NCI-H1930 (cell line): ENCODE results near the gene CITED4.

Source experiments
- DNase-seq, 2 experiments: peaks; one replicate each; lab custom pipeline; 2025; lab: John Stamatoyannopoulos, UW

The CITED4 gene

GRCh38 chr1:40853885-40854170 is 8.3 kb downstream of the CITED4 start:
- DNase-seq = no peak

DNA sequence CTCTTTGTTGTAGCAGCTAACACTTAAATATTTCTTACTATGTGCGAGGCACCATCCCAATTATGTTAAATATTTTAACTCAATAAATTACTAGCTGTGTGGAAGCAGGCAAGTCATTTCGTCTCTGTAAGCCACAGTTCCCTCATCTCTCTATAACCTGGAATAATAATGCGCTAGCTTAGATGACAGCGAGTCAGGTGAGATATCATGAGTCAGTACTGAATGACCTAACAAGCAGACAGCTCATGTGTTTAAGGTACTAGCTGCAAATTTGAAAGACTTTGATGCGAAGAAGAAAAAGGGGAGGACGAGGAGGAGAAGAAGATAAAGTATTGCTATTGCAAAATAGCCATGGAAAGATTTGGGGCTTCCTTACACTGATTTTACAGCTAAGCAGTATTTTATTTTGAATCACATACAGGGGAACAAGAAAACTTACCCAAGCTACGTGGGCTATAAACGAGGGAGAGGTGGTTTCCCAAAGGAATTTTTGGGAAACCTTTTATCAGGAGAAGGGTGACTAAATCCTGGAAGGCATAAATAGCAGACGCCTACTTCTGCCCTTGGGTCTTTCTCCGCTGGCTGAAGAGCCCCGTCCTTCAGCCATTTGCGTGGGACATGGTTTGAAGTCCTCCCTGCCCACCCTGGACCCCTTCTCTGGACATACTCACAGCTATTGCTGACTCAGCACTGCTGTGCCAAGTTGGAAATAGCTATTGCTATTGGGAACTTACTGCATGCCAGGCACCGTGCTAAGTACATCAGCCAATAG is 8.9 kb downstream of the CITED4 start:
- DNase-seq = no peak

DNA sequence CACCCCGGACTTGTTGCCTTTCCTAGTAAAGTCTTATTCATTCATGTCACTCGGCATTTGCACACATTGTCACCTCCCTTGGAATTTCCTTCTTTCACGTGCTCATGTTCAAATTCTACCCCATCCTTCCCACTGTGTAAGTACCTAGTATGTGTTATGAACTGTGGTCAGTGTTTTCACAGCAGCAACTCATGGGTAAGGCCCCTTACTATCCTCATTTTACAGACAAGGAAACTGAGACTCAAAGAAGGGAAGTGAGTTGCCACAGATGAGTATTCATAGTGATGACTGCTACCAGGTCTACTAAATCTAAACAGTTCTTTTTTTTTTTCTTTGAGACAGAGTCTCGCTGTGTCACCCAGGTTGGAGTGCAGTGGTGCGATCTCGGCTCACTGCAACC is 10.5 kb downstream of the CITED4 start:
- no peak for DNase-seq

GRCh38 chr1:40849801-40850592 is 12.2 kb downstream of the CITED4 start:
- peak; percentile 28 to 48 for DNase-seq

GRCh38 chr1:40848530-40849189 is 13.5 kb downstream of the CITED4 start:
- DNase-seq = peak; percentile 28 to 55

DNA sequence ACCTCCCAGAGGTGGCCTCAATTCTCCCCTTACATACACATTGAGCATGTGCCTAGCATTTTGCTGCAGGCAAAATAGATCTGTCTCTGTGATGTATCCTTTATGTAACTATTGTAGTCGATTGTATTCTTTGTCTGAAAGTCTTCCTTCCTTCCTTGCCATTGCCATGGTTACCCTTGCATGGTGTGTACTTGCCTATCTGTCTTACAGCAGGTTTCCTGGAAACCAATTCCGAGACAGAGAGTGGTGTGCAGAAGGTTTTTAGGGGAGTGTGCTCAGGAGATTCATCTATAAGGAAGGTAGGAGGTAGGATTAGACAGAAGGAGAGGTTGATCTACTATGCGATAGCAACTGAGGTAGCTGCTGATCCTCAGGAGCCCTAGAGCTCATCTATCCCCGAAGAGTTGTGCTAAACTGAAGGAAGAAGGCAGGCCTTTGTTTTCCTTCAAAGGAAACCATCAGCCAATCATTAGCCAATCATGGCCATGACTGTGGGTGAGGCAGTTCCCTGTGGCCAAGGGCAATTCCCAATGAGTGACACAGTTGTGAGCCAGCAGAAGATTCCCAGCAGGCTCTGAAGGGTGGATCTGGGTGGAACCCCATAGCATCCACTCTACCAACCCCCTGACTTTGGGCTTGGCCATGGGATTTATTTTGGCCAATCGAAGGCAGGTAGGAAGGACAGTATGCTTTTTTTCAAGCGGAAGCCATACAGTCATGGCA is 15.0 kb downstream of the CITED4 start:
- no peak for DNase-seq

- no peak for DNase-seq
Measured at GRCh38 chr1:40845895-40846294, 16.3 kb downstream of the CITED4 start.

- no peak for DNase-seq
Measured at GRCh38 chr1:40844887-40845878, 17.0 kb downstream of the CITED4 start.

GRCh38 chr1:40844079-40844478 is 18.1 kb downstream of the CITED4 start:
- DNase-seq = no peak

- no peak for DNase-seq
Measured at GRCh38 chr1:40842691-40843090, 19.5 kb downstream of the CITED4 start.

GRCh38 chr1:40842207-40842606 is 20.0 kb downstream of the CITED4 start:
- no peak for DNase-seq

DNA sequence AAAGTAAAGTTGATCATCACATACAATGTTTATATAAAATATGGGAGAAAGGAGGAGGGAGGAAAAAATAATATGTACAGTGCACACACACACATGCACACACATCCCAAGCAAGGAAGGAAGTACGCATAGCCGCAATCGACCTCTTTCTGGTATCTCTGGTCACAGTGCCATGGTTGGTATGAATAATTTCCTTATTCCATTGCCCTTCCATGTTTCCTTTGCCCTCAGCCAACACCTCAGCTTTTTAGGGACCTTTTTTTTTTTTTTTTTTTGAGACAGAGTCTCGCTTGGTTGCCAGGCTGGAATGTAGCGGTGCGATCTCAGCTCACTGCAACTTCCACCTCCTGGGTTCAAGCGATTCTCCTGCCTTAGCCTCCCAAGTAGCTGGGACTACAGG is 20.6 kb downstream of the CITED4 start:
- no peak for DNase-seq

- no peak for DNase-seq
Measured at GRCh38 chr1:40840526-40841323, 21.4 kb downstream of the CITED4 start.

DNA sequence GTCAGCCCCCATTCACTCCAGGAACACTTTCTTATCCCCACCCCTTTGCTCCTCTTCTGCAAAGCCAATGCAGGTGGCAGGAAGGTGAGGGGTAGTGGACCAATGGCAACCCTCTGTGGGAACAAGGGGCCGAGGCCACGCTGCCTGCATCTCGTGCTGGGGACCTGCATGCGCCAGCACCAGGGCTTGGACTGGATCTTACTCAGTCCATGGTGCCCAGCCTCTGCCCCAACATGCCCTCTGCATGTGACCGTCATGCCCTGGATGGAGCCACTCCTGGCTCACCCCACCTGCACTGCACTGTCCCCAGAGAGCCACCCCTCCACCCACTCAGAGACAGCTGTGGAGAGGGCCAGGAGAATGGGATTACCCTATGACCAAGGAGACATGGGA is 22.2 kb downstream of the CITED4 start:
- no peak for DNase-seq

DNA sequence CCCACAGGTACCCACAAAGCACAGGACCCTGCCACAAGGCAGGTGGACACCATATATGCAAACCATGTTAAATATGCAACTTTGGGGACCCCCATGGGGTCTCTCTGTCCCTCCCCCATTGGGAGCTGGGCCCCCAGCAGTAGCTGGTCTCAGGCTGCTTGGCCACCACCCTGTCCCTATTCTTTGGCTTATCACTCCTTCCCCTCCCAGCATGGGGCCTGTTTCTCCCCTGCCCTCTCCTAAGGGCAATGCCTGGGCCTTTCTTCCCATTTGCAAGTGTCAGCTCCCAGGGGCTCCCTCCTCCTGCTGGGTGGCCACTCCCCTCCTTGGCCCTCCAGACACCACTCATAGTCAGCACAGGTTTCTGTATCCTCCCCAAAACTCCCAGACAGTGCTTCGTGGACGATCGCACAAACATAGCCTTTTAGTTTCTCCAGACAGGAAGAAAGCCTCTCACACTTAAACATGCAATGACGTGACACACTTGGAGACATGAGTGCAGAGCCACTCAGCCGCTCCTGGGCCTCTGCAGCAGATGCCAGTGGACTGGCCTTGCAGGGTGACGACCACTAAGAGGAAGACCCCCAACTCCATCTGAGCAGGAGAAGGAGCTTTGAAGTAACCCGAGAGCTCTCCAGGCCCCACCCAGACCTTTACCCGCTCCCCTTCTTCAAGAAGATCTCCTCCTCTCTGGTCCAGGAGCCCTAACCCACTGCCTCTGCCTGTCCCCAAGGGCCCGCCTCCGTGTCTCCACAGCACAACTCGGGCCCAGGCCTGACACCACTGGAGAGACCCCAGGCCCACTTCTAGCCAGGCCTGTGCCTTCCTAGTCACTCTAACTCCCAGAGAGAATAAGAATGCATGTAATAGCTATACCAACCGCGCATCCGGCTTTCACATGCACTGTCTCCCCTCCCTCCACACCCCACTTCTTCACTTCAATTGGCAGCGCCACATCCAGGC is 22.9 kb downstream of the CITED4 start:
- no peak for DNase-seq

DNA sequence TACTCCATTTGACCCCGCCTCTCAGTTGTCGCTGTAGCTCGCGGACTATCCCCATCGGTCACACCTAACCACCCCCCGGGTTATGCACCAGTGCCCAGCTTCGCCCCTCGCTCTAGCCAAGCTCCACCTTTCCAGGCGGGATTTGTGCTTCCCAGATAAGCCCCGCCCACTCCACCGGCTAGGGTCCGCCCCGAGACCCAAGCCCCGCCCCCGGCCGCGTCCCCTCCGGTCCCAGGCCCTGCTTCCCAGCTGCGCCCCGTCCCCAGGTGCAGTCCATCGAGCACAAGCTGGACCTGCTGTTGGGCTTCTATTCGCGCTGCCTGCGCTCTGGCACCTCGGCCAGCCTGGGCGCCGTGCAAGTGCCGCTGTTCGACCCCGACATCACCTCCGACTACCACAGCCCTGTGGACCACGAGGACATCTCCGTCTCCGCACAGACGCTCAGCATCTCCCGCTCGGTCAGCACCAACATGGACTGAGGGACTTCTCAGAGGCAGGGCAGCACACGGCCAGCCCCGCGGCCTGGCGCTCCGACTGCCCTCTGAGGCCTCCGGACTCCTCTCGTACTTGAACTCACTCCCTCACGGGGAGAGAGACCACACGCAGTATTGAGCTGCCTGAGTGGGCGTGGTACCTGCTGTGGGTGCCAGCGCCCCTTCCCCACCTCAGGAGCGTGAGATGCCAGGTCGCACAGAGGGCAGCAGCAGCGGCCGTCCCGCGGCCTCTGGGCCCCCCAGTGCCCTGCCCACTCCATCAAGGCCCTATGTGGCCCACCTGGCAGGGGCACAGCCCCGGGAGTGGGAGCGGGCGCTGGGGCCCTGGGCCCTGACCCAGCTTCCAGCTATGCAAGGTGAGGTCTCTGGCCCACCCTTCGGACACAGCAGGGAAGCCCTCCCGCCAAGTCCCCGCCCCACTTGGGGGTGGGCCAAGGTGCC is 23.9 kb downstream of the CITED4 start:
- DNase-seq = no peak

DNA sequence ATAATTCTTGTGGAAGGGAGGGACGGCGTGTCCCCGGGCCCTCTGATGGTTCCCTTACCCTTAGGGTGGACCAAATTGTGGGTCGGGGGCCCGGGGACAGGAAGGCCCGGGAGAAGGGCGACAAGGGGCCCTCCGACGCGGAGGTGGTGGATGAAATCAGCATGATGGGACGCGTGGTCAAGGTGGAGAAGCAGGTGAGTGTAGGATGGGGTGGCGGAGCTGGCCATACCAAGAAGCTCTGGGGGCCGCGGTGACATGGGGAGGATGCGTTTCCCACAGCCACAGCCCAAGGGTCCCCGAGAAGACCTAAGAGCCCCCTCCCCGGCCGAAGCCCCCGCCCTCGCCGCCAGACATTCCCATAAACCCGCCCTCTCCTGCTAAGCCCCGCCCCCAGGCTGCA is 24.6 kb downstream of the CITED4 start:
- DNase-seq = no peak

DNA sequence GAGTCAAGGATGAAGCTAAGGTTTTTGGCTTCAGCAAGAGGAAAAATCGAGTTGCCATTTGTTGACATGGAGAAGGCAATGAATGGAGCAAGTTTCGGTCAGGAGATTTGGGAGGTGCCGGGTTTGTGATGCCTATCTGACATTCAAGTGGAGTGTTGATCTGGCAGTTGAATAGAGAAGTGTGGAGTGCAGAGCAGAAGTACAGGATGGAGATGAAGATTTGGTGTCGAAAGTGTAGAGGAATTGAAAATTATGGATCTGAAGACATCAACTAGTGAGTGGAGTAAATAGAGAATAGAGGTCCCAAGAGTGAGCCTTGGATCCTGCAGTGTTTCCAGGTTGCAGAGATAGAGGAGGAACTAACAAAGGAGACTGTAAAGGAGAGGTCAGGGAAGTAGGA is 25.9 kb downstream of the CITED4 start:
- DNase-seq = no peak
